HG03064 (cell line): Measurements from ENCODE around the gene PIAS4.
"Not testable (repeated sequence)": the region's sequence is repeated elsewhere in the genome, so short reads cannot be mapped to it uniquely, and the experiment has no call there.

Experiments
- ATAC-seq: cut with Tn5 transposase; IDR thresholded peaks from one replicate; pipeline ENCODE4 v1.9.1; 2021; ENCODE audit warnings: low read depth; ENCODE audit not compliant: unreplicated experiment

Gene PIAS4

GRCh38 chr19:3987619-3988371 is 19.7 kb upstream of the PIAS4 start:
- ATAC-seq = no peak

GRCh38 chr19:3990815-3991117 is 16.8 kb upstream of the PIAS4 start:
- ATAC-seq = no peak

- ATAC-seq = no peak
These were observed 11.9 kb upstream of the PIAS4 start for GRCh38 chr19:3995607-3996006.

GRCh38 chr19:3998667-3999412 is 8.7 kb upstream of the PIAS4 start:
- ATAC-seq = not testable (repeated sequence)

- not testable (repeated sequence) for ATAC-seq
These were observed 6.7 kb upstream of the PIAS4 start for GRCh38 chr19:4000798-4001197.

GRCh38 chr19:4005436-4005835 is 2.1 kb upstream of the PIAS4 start:
- not testable (repeated sequence) for ATAC-seq

GRCh38 chr19:4007836-4008539 is 452 bp downstream of the PIAS4 start:
- peak; percentile 4 for ATAC-seq

- ATAC-seq = no peak
These were observed 2.7 kb downstream of the PIAS4 start for GRCh38 chr19:4009990-4010807.

- ATAC-seq = no peak
These were observed 3.2 kb downstream of the PIAS4 start for GRCh38 chr19:4010808-4011110.

- ATAC-seq = not testable (repeated sequence)
These were observed 3.9 kb downstream of the PIAS4 start for GRCh38 chr19:4011430-4011829.

GRCh38 chr19:4012092-4012974 is 4.8 kb downstream of the PIAS4 start:
- ATAC-seq = no peak

GRCh38 chr19:4012975-4013634 is 5.6 kb downstream of the PIAS4 start:
- no peak for ATAC-seq

GRCh38 chr19:4013886-4014540 is 6.5 kb downstream of the PIAS4 start:
- ATAC-seq = no peak

- ATAC-seq = no peak
These were observed 7.3 kb downstream of the PIAS4 start for GRCh38 chr19:4014541-4015491.

- ATAC-seq = no peak
These were observed 8.3 kb downstream of the PIAS4 start for GRCh38 chr19:4015705-4016402.

- no peak for ATAC-seq
These were observed 8.9 kb downstream of the PIAS4 start for GRCh38 chr19:4016486-4016885.
